Ovary (tissue), 9 donors: ENCODE measurements around the gene ETS1. TPM values are rescaled to one million over a fixed set of nuclear protein-coding genes. Genes with fewer than 3 reads are reported as not detected.

Experiments
- DNase-seq, 5 donors: peaks; one replicate each; pipeline ENCODE4 v3.0.0-alpha.2; 2019 to 2020
- H3K27ac ChIP-seq, 2 donors: fragments of 200-600 bp; one replicate each; pipeline versions ENCODE4 v1.5.1 to v1.8.0; 2019 to 2022
- H3K27me3 ChIP-seq: fragments of 200-600 bp; one replicate; pipeline ENCODE4 v1.8.0; 2022
- H3K36me3 ChIP-seq: fragments of 200-600 bp; sonication (generic); one replicate; pipeline ENCODE4 v1.5.1; 2019
- H3K4me1 ChIP-seq: one replicate; pipeline ENCODE4 v1.8.1; 2013; ENCODE audit warnings: mild to moderate bottlenecking, moderate library complexity; ENCODE audit not compliant: insufficient read depth
- H3K4me3 ChIP-seq: fragments of 200-600 bp; sonication (generic); one replicate; pipeline ENCODE4 v1.5.1; 2017
- H3K9me3 ChIP-seq, 2 donors: fragments of 200-600 bp in 1 of 2; sonication (generic) in 1 of 2; one replicate each; pipeline versions ENCODE4 v1.5.1 to v1.8.1; 2013 to 2019; ENCODE audit warnings: mild to moderate bottlenecking in 1 of 2, moderate library complexity in 1 of 2
- CTCF ChIP-seq, 3 donors: fragments of 450-650 bp in 2 of 3; fragments of 200-600 bp in 1 of 3; IDR thresholded peaks; one replicate each; pipeline versions ENCODE4 v1.5.1 to v1.8.0; 2016 to 2022; ENCODE audit warnings: antibody characterized with exemption in 3 of 3, mild to moderate bottlenecking in 1 of 3
- EP300 ChIP-seq: sonication (generic); formaldehyde crosslinking; IDR thresholded peaks from one replicate; pipeline ENCODE4 v1.6.1; 2017; ENCODE audit warnings: antibody characterized with exemption
- POLR2A ChIP-seq: fragments of 450-650 bp; IDR thresholded peaks from one replicate; pipeline ENCODE4 v1.6.1; 2017; ENCODE audit warnings: antibody characterized with exemption, mild to moderate bottlenecking, moderate library complexity
- WGBS, 3 donors: extraction: QIAGEN DNeasy Blood & Tissue Kit in 1 of 3; methylation state at CpG; one replicate each; pipeline versions ENCODE4 v1.1.5 to v1.1.7; 2013 to 2017; 5-methylcytosine and 5-hydroxymethylcytosine counted together
- intact Hi-C, 4 donors: fragments of 100-400 bp; cut with DNase I; formaldehyde crosslinking; loops; one replicate each; pipeline versions ENCODE4 v1.11.0 to v1.15.1; 2022 to 2023
- polyA plus RNA-seq, 2 donors: library from polyadenylated mRNA; stranded (reverse); fragments of 200-250 nt in 1 of 2; fragments of 350-450 nt in 1 of 2; fragmentation: Illumina TruSeq in 1 of 2; extraction: RNeasy Lipid Tissue Mini Kit (QIAGEN cat#74804) in 1 of 2; gene quantifications; one replicate each; pipeline ENCODE4 v1.2.3, GENCODE V29; 2013 to 2014
- total RNA-seq, 7 donors: library from RNA; depleted of rRNA in 2 of 7; stranded (reverse); fragments of >200 nt in 2 of 7; fragmentation: NEBNext Ultra II Directional in 3 of 7; extraction: Animal tissue kit (Norgen Biotek cat#: 25700) in 3 of 7; gene quantifications; one replicate each; pipeline versions ENCODE4 v1.1.0 to v1.2.4, GENCODE V29; 2016 to 2023
- donor health status: DM: no; HTN: no; CAD: no; lungs with moderate emphysema.
- donor health status: DM: no; HTN: no; CAD: no.
- donor health status: Bipolar disorder and iron deficiency.
- donor health status: DM: yes; HTN: yes; CAD: no.
- donor health status: DM: no; HTN: no; CAD: no.
- donor health status: DM: yes; HTN: yes; CAD: no.

Gene ETS1
- total and polyA plus RNA-seq, 9 donors = 24.4 to 68.0 (median 40.4) TPM

DNA sequence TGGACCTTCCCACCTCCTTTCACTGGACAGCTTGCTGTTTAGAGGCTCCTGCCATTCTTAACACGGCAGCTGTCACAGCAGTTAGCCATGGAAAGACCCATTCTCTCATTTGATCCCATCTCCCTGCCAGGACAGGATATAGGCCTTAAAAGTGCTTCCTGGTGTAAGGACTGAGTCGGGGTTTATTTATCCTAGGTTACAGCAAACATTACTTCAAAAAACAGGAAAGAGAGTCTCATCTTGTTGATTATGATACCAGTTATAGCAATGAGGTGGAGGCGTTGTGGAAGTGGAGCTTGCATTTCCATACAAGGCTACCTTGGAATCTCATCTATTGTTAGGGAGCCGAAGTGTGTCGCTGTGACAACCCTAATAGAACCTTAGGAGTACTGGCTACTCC, 17.4 kb upstream of the ETS1 start:
- no peak overlapping the region for H3K27ac ChIP-seq
- no peaks in the 10 kb centered on the region for H3K27me3 ChIP-seq
- no peaks in the 10 kb centered on the region for H3K9me3 ChIP-seq
- no peaks in the 10 kb centered on the region for H3K36me3 ChIP-seq
- H3K4me1 ChIP-seq = no peaks in the 10 kb centered on the region
- intact Hi-C loops = no loop called here
- no peak overlapping the region for H3K4me3 ChIP-seq
- DNase-seq = no peak
- no peak for TF ChIP-seq EP300
- TF ChIP-seq CTCF (IDR thresholded peaks at IDR 0.05) = no peak
- no peak for TF ChIP-seq POLR2A
- 83 to 92% (median 91%) methylated on average over 5 of the region's 5 CpGs for WGBS, 3 donors

DNA sequence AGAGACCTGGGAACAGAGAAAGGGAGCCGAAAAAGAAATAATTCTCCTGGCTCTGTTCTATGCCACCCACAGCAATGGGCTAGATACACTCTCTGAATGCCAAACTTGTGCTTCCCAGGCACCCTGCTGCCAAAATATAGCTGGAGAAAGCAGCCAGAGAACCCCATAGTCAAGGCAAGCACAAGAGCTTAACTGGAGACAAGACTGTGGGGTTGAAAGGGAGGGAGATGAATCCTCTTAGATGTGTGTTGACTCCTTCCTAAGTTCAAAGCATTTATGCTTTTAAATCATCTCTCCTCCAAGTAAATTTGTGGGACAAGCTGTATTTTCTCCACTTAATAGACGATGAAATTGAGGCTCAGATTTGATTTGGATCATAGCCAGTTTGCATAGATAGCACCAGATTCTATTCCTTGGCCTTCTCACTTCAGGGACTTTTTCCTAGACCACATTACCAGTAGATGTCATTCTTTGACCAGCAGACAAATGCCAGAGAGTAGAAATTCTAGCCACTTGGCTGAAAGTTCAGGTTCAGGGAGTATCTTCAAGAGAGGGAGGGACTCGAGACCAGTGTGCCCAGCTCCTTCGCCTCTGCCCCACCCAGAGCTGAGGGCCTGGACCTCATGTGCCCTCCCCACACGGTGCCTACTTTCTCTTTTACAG, 16.5 kb upstream of the ETS1 start:
- no peaks in the 10 kb centered on the region for H3K27me3 ChIP-seq
- H3K36me3 ChIP-seq = no peaks in the 10 kb centered on the region
- no peaks in the 10 kb centered on the region for H3K4me1 ChIP-seq
- WGBS, 3 donors = 63 to 77% (median 73%) methylated on average over 5 of the region's 5 CpGs
- H3K9me3 ChIP-seq = no peaks in the 10 kb centered on the region
- no peak for DNase-seq
- intact Hi-C loops = no loop called here
- H3K27ac ChIP-seq = no peak overlapping the region
- H3K4me3 ChIP-seq = no peak overlapping the region
- TF ChIP-seq POLR2A (no peak), CTCF (IDR thresholded peaks at IDR 0.05) (no peak), EP300 (no peak)

- no peak overlapping the region for H3K4me3 ChIP-seq
- intact Hi-C loops = no loop called here
- no peaks in the 10 kb centered on the region for H3K9me3 ChIP-seq
- WGBS, 3 donors = 65 to 68% (median 67%) methylated on average over 3 of the region's 3 CpGs
- no peak for DNase-seq
- H3K36me3 ChIP-seq = no peaks in the 10 kb centered on the region
- H3K27me3 ChIP-seq = no peaks in the 10 kb centered on the region
- no peak overlapping the region for H3K27ac ChIP-seq
- TF ChIP-seq POLR2A = no peak
- TF ChIP-seq EP300 = no peak
- TF ChIP-seq CTCF (IDR thresholded peaks at IDR 0.05) = no peak
- H3K4me1 ChIP-seq = no peaks in the 10 kb centered on the region
Measured at GRCh38 chr11:128603003-128603696, 15.8 kb upstream of the ETS1 start.

DNA sequence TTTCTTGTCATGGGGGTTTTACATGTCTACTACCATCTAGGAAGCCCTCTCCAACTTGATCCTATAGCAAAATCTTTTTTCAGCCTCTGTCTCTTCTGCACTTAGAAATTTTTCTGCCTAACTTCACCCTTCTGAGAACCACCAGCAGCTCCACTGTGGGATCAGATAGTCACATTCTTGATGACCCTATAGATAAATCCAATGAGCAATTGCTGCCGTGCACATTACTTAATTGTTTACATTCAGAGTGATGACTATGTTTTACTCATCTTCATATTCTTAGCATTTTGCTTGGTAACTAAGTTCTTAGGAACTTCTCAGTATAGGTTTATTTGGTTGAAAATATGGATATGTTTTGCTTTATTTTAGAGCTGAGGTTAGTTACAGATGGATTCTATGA, 12.4 kb upstream of the ETS1 start:
- Histone ChIP-seq H3K9me3 (no peaks in the 10 kb centered on the region), H3K36me3 (no peaks in the 10 kb centered on the region), H3K4me3 (no peak overlapping the region), H3K4me1 (no peaks in the 10 kb centered on the region), H3K27ac (no peak overlapping the region), H3K27me3 (no peaks in the 10 kb centered on the region)
- TF ChIP-seq CTCF (IDR thresholded peaks at IDR 0.05) = no peak
- no peak for TF ChIP-seq POLR2A
- no peak for TF ChIP-seq EP300
- no peak for DNase-seq
- 81 to 88% (median 81%) methylated on average over 1 of the region's 1 CpG for WGBS, 3 donors
- intact Hi-C loops = no loop called here
